Sigmoid colon (tissue), 7 donors: Measurements from ENCODE around the gene GHRHR. TPM values are rescaled to one million over a fixed set of nuclear protein-coding genes. Genes with fewer than 3 reads are reported as not detected.

Source experiments
- DNase-seq: peaks from one replicate; pipeline ENCODE4 v3.0.0-alpha.2; 2019
- H3K27ac ChIP-seq, 4 donors: fragments of 200-600 bp; sonication (generic); one replicate each; pipeline ENCODE4 v1.5.1; 2016 to 2019; ENCODE audit warnings: mild to moderate bottlenecking in 1 of 4
- H3K27me3 ChIP-seq, 3 donors: fragments of 200-600 bp; sonication (generic); one replicate each; pipeline ENCODE4 v1.5.1; 2019; ENCODE audit warnings: mild to moderate bottlenecking in 1 of 3
- H3K36me3 ChIP-seq, 4 donors: fragments of 200-600 bp; sonication (generic); one replicate each; pipeline ENCODE4 v1.5.1; 2016 to 2019
- H3K4me1 ChIP-seq, 4 donors: fragments of 200-600 bp; sonication (generic); one replicate each; pipeline ENCODE4 v1.5.1; 2017 to 2019
- H3K4me3 ChIP-seq, 4 donors: fragments of 200-600 bp; sonication (generic); one replicate each; pipeline ENCODE4 v1.5.1; 2017 to 2019; ENCODE audit warnings: mild to moderate bottlenecking in 2 of 4, moderate library complexity in 1 of 4
- H3K9me3 ChIP-seq, 4 donors: fragments of 200-600 bp in 3 of 4; sonication (generic) in 3 of 4; one replicate each; pipeline versions ENCODE4 v1.5.1 to v1.6.1; 2013 to 2019
- EP300 ChIP-seq, 4 donors: sonication (generic); formaldehyde crosslinking; IDR thresholded peaks; one replicate each; pipeline ENCODE4 v1.6.1; 2017; ENCODE audit warnings: antibody characterized with exemption in 4 of 4
- POLR2A ChIP-seq, 2 donors: fragments of 450-650 bp; IDR thresholded peaks; one replicate each; pipeline ENCODE4 v1.6.1; 2016; ENCODE audit warnings: antibody characterized with exemption in 2 of 2, mild to moderate bottlenecking in 2 of 2, moderate library complexity in 2 of 2
- POLR2AphosphoS5 ChIP-seq, 4 donors: sonication (generic); formaldehyde crosslinking; IDR thresholded peaks; one replicate each; pipeline ENCODE4 v1.6.1; 2017; ENCODE audit warnings: antibody characterized with exemption in 4 of 4
- WGBS, 2 donors: extraction: QIAGEN DNeasy Blood & Tissue Kit; methylation state at CpG; one replicate each; pipeline ENCODE4 v1.1.7; 2013; 5-methylcytosine and 5-hydroxymethylcytosine counted together
- intact Hi-C: fragments of 100-400 bp; cut with DNase I; formaldehyde crosslinking; loops from one replicate; pipeline ENCODE4 v1.15.1; 2023
- polyA plus RNA-seq, 3 donors: library from polyadenylated mRNA; stranded (reverse); fragments of 200-250 nt; gene quantifications; one replicate each; pipeline ENCODE4 v1.2.3, GENCODE V29; 2013
- total RNA-seq, 4 donors: library from RNA; depleted of rRNA; stranded (reverse); fragments of >200 nt; gene quantifications; one replicate each; pipeline ENCODE4 v1.1.0, GENCODE V29; 2016
- TF ChIP-seq, protein P1 (sequence below), 4 experiments: fragments of 450-650 bp in 3 of 4; fragments of 200-600 bp in 1 of 4; IDR thresholded peaks; one replicate each; pipeline ENCODE4 v1.5.1; 2016 to 2019; ENCODE audit warnings: antibody characterized with exemption in 4 of 4, mild to moderate bottlenecking in 3 of 4, moderate library complexity in 2 of 4
- donor health status: healthy with polysubstance abuse.
- donor health status: Bipolar disorder and iron deficiency.
- donor health status: healthy.

The GHRHR gene
- total and polyA plus RNA-seq, 7 donors: not detected

DNA sequence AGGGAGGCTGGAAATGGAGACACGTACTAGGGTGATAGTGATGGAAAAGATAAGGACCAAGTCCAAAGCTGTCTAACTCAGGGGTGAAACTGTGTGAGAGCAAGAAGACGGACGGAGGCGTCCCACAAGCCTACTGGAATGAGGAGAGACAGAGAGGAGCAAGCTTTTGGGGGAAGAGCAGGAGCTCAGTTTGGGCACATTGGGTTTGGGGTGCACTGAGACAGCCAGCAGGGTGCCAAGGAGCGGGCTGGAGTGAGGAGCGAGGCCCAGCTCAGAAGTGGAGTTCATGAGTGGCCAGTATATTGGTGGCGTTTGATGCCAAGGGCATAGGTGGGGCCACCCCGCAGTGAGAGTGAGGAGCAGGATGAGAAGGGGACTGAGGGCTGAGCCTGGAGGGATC lies 22.6 kb downstream of the GHRHR start:
- no peak for DNase-seq
- WGBS, 2 donors: 88 to 90% methylated on average over 8 of the region's 8 CpGs
- no peaks in the 10 kb centered on the region for H3K36me3 ChIP-seq
- peaks cover 0 to 7% (median 0%) of the 10 kb centered on the region in 3 donors for H3K27me3 ChIP-seq
- TF ChIP-seq EP300 (IDR thresholded peaks at IDR 0.05) (no peak), POLR2A (IDR thresholded peaks at IDR 0.05) (no peak), POLR2AphosphoS5 (IDR thresholded peaks at IDR 0.05) (no peak)
- TF ChIP-seq, protein P1, sequence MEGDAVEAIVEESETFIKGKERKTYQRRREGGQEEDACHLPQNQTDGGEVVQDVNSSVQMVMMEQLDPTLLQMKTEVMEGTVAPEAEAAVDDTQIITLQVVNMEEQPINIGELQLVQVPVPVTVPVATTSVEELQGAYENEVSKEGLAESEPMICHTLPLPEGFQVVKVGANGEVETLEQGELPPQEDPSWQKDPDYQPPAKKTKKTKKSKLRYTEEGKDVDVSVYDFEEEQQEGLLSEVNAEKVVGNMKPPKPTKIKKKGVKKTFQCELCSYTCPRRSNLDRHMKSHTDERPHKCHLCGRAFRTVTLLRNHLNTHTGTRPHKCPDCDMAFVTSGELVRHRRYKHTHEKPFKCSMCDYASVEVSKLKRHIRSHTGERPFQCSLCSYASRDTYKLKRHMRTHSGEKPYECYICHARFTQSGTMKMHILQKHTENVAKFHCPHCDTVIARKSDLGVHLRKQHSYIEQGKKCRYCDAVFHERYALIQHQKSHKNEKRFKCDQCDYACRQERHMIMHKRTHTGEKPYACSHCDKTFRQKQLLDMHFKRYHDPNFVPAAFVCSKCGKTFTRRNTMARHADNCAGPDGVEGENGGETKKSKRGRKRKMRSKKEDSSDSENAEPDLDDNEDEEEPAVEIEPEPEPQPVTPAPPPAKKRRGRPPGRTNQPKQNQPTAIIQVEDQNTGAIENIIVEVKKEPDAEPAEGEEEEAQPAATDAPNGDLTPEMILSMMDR (IDR thresholded peaks at IDR 0.05): no peak
- no peak overlapping the region for H3K27ac ChIP-seq
- H3K4me3 ChIP-seq: no peak overlapping the region
- H3K4me1 ChIP-seq: peaks cover 0 to 17% (median 6%) of the 10 kb centered on the region in 4 donors
- no peaks in the 10 kb centered on the region for H3K9me3 ChIP-seq
- intact Hi-C loops: no loop called here

DNA sequence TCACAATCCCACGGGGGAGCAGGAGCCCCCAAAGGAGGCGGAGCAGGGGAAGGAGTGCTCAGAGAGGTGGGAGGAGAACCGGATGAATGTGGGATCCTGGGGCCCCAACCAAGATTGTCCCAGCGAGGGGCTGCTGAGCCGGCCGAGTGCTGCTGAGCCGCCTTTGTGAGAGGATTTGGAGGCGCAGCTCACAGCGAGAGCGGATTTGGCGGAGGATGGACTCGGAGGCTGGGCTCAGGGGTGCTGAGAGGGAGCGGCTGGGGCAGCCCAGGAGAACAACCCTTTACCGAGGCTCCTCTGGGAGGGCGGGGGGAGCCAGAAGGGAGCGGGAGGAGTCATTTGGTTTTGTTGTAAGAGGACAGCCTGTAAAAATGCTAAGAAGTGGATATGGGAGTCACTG lies 23.0 kb downstream of the GHRHR start:
- Histone ChIP-seq H3K27ac (no peak overlapping the region), H3K36me3 (no peaks in the 10 kb centered on the region), H3K4me3 (no peak overlapping the region), H3K4me1 (peaks cover 0 to 17% (median 6%) of the 10 kb centered on the region in 4 donors), H3K9me3 (no peaks in the 10 kb centered on the region), H3K27me3 (peaks cover 0 to 7% (median 0%) of the 10 kb centered on the region in 3 donors)
- intact Hi-C loops: no loop called here
- WGBS, 2 donors: 42 to 76% methylated on average over 16 of the region's 16 CpGs
- DNase-seq: no peak
- TF ChIP-seq, protein P1 (IDR thresholded peaks at IDR 0.05): no peak
- TF ChIP-seq EP300 (IDR thresholded peaks at IDR 0.05) (no peak), POLR2A (IDR thresholded peaks at IDR 0.05) (no peak), POLR2AphosphoS5 (IDR thresholded peaks at IDR 0.05) (no peak)

DNA sequence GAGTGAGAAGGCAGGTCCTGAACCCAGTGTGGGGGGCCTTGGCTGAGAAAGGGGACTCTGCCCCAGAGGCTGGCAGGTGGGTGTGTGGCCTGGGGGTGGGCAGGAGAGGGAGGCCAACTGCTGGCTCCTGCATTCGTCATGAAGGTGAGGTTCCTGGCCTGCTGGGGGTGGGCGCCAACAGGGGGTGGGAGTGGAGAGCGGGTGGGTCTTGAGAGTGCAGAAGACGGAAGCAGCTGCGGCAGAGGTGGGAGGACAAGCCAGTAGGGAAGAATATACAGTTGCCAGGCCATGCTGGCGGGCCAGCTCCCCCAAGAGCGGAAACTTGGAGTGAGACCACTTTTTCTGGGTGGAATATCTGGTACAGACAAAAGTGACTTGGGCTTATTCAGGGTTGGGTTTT lies 23.4 kb downstream of the GHRHR start:
- Histone ChIP-seq H3K9me3 (no peaks in the 10 kb centered on the region), H3K36me3 (no peaks in the 10 kb centered on the region), H3K27ac (no peak overlapping the region), H3K27me3 (peaks cover 0 to 7% (median 0%) of the 10 kb centered on the region in 3 donors), H3K4me3 (no peak overlapping the region), H3K4me1 (peaks cover 0 to 17% (median 6%) of the 10 kb centered on the region in 4 donors)
- no peak for DNase-seq
- intact Hi-C loops: no loop called here
- 74 to 89% methylated on average over 7 of the region's 7 CpGs for WGBS, 2 donors
- TF ChIP-seq POLR2A (IDR thresholded peaks at IDR 0.05) (no peak), POLR2AphosphoS5 (IDR thresholded peaks at IDR 0.05) (no peak)
- TF ChIP-seq, protein P1 (IDR thresholded peaks at IDR 0.05): no peak

DNA sequence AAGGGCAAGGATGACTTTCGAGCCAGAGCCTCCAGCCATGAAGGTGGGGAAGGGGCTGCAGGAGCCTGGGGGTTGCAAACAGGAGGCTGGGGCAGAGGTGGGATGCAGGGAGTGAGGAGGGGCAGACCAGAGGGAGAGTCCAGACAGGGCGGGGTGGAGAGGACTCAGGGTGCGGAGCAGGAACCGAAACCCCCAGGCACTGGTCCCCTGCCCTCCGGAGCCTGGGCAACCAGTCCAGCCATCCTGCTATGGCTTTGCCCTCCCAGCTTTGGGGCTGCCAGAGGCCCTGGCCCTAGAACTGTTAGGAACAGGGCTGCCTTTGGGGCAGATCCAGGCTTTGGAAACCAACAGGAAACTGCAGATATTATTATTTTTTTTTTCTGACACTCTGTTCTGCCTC lies 24.2 kb downstream of the GHRHR start:
- Histone ChIP-seq H3K4me1 (peaks cover 0 to 17% (median 6%) of the 10 kb centered on the region in 4 donors), H3K4me3 (no peak overlapping the region), H3K27me3 (peaks cover 0 to 7% (median 0%) of the 10 kb centered on the region in 3 donors), H3K9me3 (no peaks in the 10 kb centered on the region), H3K27ac (peak overlapping the region in 3 of 4 donors; percentile 3 to 26 (median 20)), H3K36me3 (no peaks in the 10 kb centered on the region)
- TF ChIP-seq POLR2AphosphoS5 (IDR thresholded peaks at IDR 0.05) (no peak), POLR2A (IDR thresholded peaks at IDR 0.05) (no peak), EP300 (IDR thresholded peaks at IDR 0.05) (no peak)
- TF ChIP-seq, protein P1 (IDR thresholded peaks at IDR 0.05): no peak
- 93 to 94% methylated on average over 5 of the region's 5 CpGs for WGBS, 2 donors
- DNase-seq: no peak
- intact Hi-C loops: no loop called here
